GM12891 (cell line): Measurements from ENCODE around the gene ZNF101.

Experiments used
- DNase-seq: peaks from one replicate; pipeline ENCODE4 v3.0.0; 2011; ENCODE audit warnings: low spot score; ENCODE audit not compliant: insufficient read length
- FAIRE-seq: peaks from 2 replicates; lab custom pipeline; 2011; peaks lifted over from hg19 to GRCh38; lab: Jason Lieb, UNC
- PAX5 ChIP-seq: IDR thresholded peaks from 2 replicates; pipeline ENCODE4 v1.6.1; 2011; ENCODE audit warnings: low read length, moderate library complexity, mild to moderate bottlenecking; ENCODE audit not compliant: insufficient read depth, severe bottlenecking
- POLR2A ChIP-seq: IDR thresholded peaks from 2 replicates; pipeline ENCODE4 v1.6.1; 2011; ENCODE audit warnings: low read depth, low read length, control low read depth
- POLR2AphosphoS5 ChIP-seq: IDR thresholded peaks from 2 replicates; pipeline ENCODE4 v1.6.1; 2011; ENCODE audit warnings: low read depth, low read length, control low read depth
- POU2F2 ChIP-seq: IDR thresholded peaks from 2 replicates; pipeline ENCODE4 v1.6.1; 2011; ENCODE audit warnings: low read depth, mild to moderate bottlenecking, control low read depth, low read length, moderate library complexity
- SPI1 ChIP-seq: IDR thresholded peaks from 2 replicates; pipeline ENCODE4 v1.6.1; 2011; ENCODE audit warnings: low read depth, low read length, control low read depth
- TAF1 ChIP-seq: IDR thresholded peaks from 2 replicates; pipeline ENCODE4 v1.6.1; 2011; ENCODE audit warnings: low read depth, low read length, control low read depth

ZNF101 gene

GRCh38 chr19:19630062-19630414 lies 38.6 kb upstream of the ZNF101 start:
- TF ChIP-seq POLR2AphosphoS5, result no peak
- TF ChIP-seq SPI1, result no peak
- TF ChIP-seq TAF1, result no peak
- no peak for TF ChIP-seq PAX5
- no peak for TF ChIP-seq POU2F2
- no peak for TF ChIP-seq POLR2A
- DNase-seq, result no peak
- FAIRE-seq, result no peak

- no peak for DNase-seq
- no peak for TF ChIP-seq POLR2AphosphoS5
- TF ChIP-seq SPI1, result no peak
- TF ChIP-seq POLR2A, result no peak
- TF ChIP-seq TAF1, result no peak
- no peak for TF ChIP-seq POU2F2
- no peak for TF ChIP-seq PAX5
- no peak for FAIRE-seq
Measured at GRCh38 chr19:19630426-19630825, 38.2 kb upstream of the ZNF101 start.

DNA sequence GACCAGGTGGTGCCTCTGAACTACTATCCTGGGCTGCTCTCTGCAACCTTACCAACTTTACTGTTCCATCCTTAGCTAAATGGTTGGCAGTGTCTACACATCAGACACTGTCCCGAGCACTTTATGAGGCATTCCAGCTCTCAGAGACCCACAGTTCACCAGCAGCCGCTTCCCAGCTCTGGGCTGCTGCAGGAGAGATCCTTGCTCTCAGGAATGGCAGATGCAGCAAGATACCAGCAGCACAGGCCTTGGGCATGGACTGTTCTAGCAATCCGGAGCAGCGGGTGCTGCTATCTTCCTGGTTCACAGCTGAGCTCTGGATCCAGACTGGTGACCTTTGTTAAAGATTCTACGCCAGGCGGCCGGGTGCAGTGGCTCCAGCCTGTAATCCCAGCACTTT lies 37.3 kb upstream of the ZNF101 start:
- no peak for FAIRE-seq
- TF ChIP-seq POU2F2, result no peak
- no peak for TF ChIP-seq PAX5
- TF ChIP-seq TAF1, result no peak
- no peak for TF ChIP-seq SPI1
- TF ChIP-seq POLR2AphosphoS5, result no peak
- no peak for TF ChIP-seq POLR2A
- DNase-seq, result no peak

GRCh38 chr19:19632661-19633060 lies 36.0 kb upstream of the ZNF101 start:
- no peak for TF ChIP-seq POU2F2
- TF ChIP-seq POLR2AphosphoS5, result peak; percentile 49; the same call in 1 of the 2 replicates
- DNase-seq (no peak), FAIRE-seq (no peak)

GRCh38 chr19:19633711-19634515 lies 34.7 kb upstream of the ZNF101 start:
- no peak for FAIRE-seq
- DNase-seq, result no peak
- TF ChIP-seq TAF1 (no peak), POLR2A (no peak), PAX5 (no peak), POLR2AphosphoS5 (no peak), SPI1 (no peak), POU2F2 (no peak)

DNA sequence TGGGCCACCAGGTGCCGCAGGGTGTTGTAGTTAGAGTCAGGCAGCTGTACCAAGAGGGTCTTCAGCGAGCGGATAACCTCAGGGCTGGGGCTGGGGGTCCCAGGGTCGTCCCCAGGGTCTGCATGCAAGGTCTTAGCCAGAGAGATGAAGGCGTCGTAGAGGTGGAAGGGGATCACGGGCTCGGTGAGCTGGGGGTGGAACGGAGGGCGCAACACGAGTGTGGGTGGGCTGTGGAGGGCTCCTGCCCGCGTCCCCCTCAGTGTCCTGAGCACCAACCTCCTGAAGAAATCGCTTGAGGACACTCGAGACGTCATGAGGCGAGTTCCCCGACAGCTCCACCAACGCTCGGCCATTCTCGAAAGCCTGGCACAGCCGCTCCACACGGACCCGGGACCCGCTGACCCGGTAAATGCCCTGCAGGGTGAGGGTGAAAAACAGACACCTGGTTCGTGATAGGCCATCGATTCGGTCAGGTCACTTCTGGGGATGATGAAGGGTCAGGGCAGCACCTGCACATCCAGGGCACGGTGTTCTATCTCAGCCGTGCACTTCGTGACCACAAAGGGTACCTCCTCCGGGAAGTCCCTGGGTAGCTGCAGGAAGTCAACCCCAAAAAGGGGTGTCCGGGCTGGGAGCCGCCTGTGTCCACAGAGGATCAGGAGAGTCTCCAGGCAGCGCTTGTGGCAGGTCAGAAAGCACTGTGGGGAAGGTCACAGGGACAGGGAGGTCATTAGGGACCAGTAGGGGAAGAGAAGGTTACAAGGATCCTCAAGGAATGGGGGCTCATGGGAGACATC lies 33.9 kb upstream of the ZNF101 start:
- no peak for DNase-seq
- no peak for FAIRE-seq
- no peak for TF ChIP-seq SPI1
- TF ChIP-seq PAX5, result no peak
- no peak for TF ChIP-seq POU2F2
- no peak for TF ChIP-seq POLR2A
- TF ChIP-seq POLR2AphosphoS5, result no peak
- TF ChIP-seq TAF1, result no peak

DNA sequence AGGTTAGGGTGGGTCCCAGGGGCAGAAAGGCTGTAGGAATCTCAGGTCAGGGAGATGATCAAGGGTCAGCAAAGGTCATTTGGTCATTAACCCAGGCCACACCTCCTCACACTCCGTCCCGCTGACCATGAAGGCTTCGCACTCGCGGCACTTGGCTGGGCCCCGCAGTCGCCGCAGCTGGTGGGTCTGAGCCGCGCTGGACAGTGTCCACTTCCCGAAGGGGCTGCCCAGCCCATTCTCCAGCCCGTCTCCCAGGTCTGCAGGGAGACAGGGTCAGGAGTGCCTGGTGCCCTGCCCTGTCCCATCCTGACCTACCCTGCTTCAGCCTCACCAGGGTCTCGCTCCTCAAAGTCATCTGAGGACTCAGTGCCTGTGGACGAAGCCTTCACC lies 33.3 kb upstream of the ZNF101 start:
- no peak for TF ChIP-seq POU2F2
- TF ChIP-seq PAX5, result no peak
- TF ChIP-seq SPI1, result no peak
- TF ChIP-seq POLR2A, result no peak
- no peak for TF ChIP-seq TAF1
- no peak for TF ChIP-seq POLR2AphosphoS5
- FAIRE-seq (no peak), DNase-seq (no peak)

DNA sequence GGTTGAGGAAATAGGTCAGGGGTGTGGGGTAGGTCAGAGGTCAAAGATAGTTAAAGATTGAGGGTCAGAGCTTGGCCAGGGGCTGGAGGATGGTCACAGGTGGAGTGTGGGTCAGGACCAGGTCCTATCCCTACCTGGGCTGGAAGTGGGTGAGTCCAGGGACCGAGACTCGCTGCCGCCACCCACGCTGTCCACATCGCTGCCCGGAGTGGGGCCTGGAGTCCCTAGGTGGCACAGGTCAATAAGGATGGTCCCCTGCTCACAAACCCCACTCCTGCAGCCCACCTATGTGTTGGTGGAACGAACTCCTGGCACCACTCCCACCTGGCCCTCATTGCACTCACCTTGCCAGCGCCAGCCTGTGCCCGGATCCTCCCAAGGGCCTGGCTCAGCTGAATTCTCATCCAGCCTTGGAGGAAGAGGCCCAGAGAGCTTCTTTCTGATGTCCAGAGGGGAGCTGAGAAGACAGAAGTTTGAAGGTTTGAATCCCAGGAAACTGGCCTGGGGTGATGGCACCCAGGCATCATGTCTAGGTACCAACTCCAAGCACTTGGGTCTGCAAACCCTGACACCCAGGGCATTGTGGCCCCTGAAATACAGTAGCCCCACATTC lies 32.0 kb upstream of the ZNF101 start:
- no peak for FAIRE-seq
- no peak for TF ChIP-seq POLR2A
- no peak for TF ChIP-seq TAF1
- no peak for TF ChIP-seq SPI1
- TF ChIP-seq PAX5, result no peak
- no peak for TF ChIP-seq POLR2AphosphoS5
- TF ChIP-seq POU2F2, result no peak
- DNase-seq, result no peak

DNA sequence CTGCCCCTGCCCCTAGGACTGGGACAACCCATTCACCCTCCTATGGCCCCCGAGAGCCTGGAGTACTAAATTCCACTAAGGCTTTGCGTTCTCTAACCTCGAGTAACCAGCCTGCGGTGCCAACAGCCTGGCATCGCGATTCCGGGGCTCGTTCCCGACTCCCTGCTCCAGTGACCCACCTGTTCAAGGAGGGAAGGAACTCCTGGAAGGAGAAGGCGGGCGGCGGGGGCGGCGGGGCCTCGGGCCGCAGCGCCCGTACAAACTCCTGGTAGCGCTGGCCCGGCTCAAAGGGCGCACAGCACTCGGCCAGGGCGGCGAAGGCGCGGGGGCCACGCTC lies 31.5 kb upstream of the ZNF101 start:
- DNase-seq, result no peak
- FAIRE-seq, result no peak
- TF ChIP-seq POLR2AphosphoS5, result no peak
- no peak for TF ChIP-seq TAF1
- no peak for TF ChIP-seq SPI1
- TF ChIP-seq POU2F2, result no peak
- no peak for TF ChIP-seq POLR2A
- TF ChIP-seq PAX5, result no peak
